ENCODE measurements around the gene HBE1. TPM values are rescaled to one million over a fixed set of nuclear protein-coding genes. Genes with fewer than 3 reads are reported as not detected.
A peak's percentile ranks its signal among the peaks of the same experiment; 100 is the strongest.

Gene HBE1
- polyA plus RNA-seq, 1 experiment: 8.3 TPM

- CTCF ChIA-PET: interaction anchor here (1.2 kb wide), 1 partner anchor 8 kb away, joined by 3 read pairs; no protein-coding TSS in a partner anchor
- H3K27ac ChIP-seq (ENCODE audit: low read depth, low read length): no peak overlapping the region
- no peak for TF ChIP-seq CTCF (IDR thresholded peaks at IDR 0.05; ENCODE audit: low read depth, low read length)
- no peaks in the 10 kb centered on the region for H3K27me3 ChIP-seq (ENCODE audit: control insufficient read depth, insufficient read depth, low read length)
- no peak overlapping the region for H3K4me3 ChIP-seq (ENCODE audit: low read depth, low read length)
- POLR2A ChIA-PET: interaction anchor here (1.0 kb wide), 1 partner anchor 17 kb away, joined by 3 read pairs; no protein-coding TSS in a partner anchor
- no peaks in the 10 kb centered on the region for H3K9me3 ChIP-seq (ENCODE audit: control insufficient read depth, insufficient read depth, low read length)
- DNase-seq (ENCODE audit: low read depth, low spot score): no peak
Observed at GRCh38 chr11:5282628-5283027, 12.9 kb upstream of the HBE1 start.

GRCh38 chr11:5281596-5281995, 11.9 kb upstream of the HBE1 start:
- CTCF ChIA-PET: interaction anchor here (1.2 to 1.9 kb wide), 3 partner anchors 8 to 89 kb away, joined by 3 to 8 read pairs (median 6); no protein-coding TSS in a partner anchor

GRCh38 chr11:5280582-5281102, 10.9 kb upstream of the HBE1 start:
- Histone ChIP-seq H3K4me3 (ENCODE audit: low read depth, low read length) (no peak overlapping the region), H3K27ac (ENCODE audit: low read depth, low read length) (no peak overlapping the region), H3K9me3 (ENCODE audit: control insufficient read depth, insufficient read depth, low read length) (no peaks in the 10 kb centered on the region), H3K27me3 (ENCODE audit: control insufficient read depth, insufficient read depth, low read length) (no peaks in the 10 kb centered on the region)
- ChIA-PET CTCF (interaction anchor here (0.6 to 1.9 kb wide), 4 partner anchors 9 to 598 kb away, joined by 3 to 8 read pairs (median 4); no protein-coding TSS in a partner anchor), POLR2A (interaction anchor here (0.6 to 1.7 kb wide), 5 partner anchors 9 to 84 kb away, joined by 3 to 14 read pairs (median 3); no protein-coding TSS in a partner anchor)
- DNase-seq (ENCODE audit: low read depth, low spot score): peak; percentile 99
- TF ChIP-seq CTCF (IDR thresholded peaks at IDR 0.05; ENCODE audit: low read depth, low read length): no peak

More at GRCh38 chr11:5281596-5281995, 11.9 kb upstream of the HBE1 start:
- no peak overlapping the region for H3K4me3 ChIP-seq (ENCODE audit: low read depth, low read length)
- no peak for DNase-seq (ENCODE audit: low read depth, low spot score)
- no peak for TF ChIP-seq CTCF (IDR thresholded peaks at IDR 0.05; ENCODE audit: low read depth, low read length)
- H3K27me3 ChIP-seq (ENCODE audit: control insufficient read depth, insufficient read depth, low read length): no peaks in the 10 kb centered on the region
- no peak overlapping the region for H3K27ac ChIP-seq (ENCODE audit: low read depth, low read length)
- POLR2A ChIA-PET: interaction anchor here (1.0 to 1.7 kb wide), 2 partner anchors 19 to 83 kb away, joined by 3 to 14 read pairs; no protein-coding TSS in a partner anchor
- H3K9me3 ChIP-seq (ENCODE audit: control insufficient read depth, insufficient read depth, low read length): no peaks in the 10 kb centered on the region

- ChIA-PET CTCF (interaction anchor here (0.9 kb wide), 1 partner anchor 11 kb away, joined by 5 read pairs; no protein-coding TSS in a partner anchor), POLR2A (interaction anchor here (0.6 to 1.0 kb wide), 2 partner anchors 83 to 84 kb away, joined by 3 to 5 read pairs; no protein-coding TSS in a partner anchor)
- no peak for DNase-seq (ENCODE audit: low read depth, low spot score)
- Histone ChIP-seq H3K27me3 (ENCODE audit: control insufficient read depth, insufficient read depth, low read length) (no peaks in the 10 kb centered on the region), H3K4me3 (ENCODE audit: low read depth, low read length) (no peak overlapping the region), H3K27ac (ENCODE audit: low read depth, low read length) (peak overlapping the region; percentile 40), H3K9me3 (ENCODE audit: control insufficient read depth, insufficient read depth, low read length) (no peaks in the 10 kb centered on the region)
- TF ChIP-seq CTCF (IDR thresholded peaks at IDR 0.05; ENCODE audit: low read depth, low read length): no peak
Observed at GRCh38 chr11:5279471-5280090, 9.8 kb upstream of the HBE1 start.

GRCh38 chr11:5277807-5278382, 8.2 kb upstream of the HBE1 start:
- ChIA-PET POLR2A (no interaction called here), CTCF (no interaction called here)
- TF ChIP-seq CTCF (IDR thresholded peaks at IDR 0.05; ENCODE audit: low read depth, low read length): no peak
- no peaks in the 10 kb centered on the region for H3K27me3 ChIP-seq (ENCODE audit: control insufficient read depth, insufficient read depth, low read length)
- no peak overlapping the region for H3K27ac ChIP-seq (ENCODE audit: low read depth, low read length)
- no peak overlapping the region for H3K4me3 ChIP-seq (ENCODE audit: low read depth, low read length)
- DNase-seq (ENCODE audit: low read depth, low spot score): no peak
- no peaks in the 10 kb centered on the region for H3K9me3 ChIP-seq (ENCODE audit: control insufficient read depth, insufficient read depth, low read length)

Data from AG04450 (cell line).